K562 (cell line): ENCODE data around the gene HIPK2. TPM values are rescaled to one million over a fixed set of nuclear protein-coding genes. Genes with fewer than 3 reads are reported as not detected.

ENCODE experiments used
- C11orf30 ChIP-seq: fragments of 450-650 bp; IDR thresholded peaks from 2 replicates; pipeline ENCODE4 v1.6.1; 2016; ENCODE audit warnings: low read depth, mild to moderate bottlenecking
- ETV5 ChIP-seq: sonication (generic); formaldehyde crosslinking; IDR thresholded peaks from 2 replicates; pipeline ENCODE4 v1.4.0; 2020; ENCODE audit warnings: low read depth, mild to moderate bottlenecking, missing genetic modification reagents
- FOS ChIP-seq: IDR thresholded peaks from 3 replicates; pipeline ENCODE4 v1.6.1; 2011; ENCODE audit not compliant: insufficient read length; ENCODE audit errors: extremely low read depth
- L3MBTL2 ChIP-seq: fragments of 450-650 bp; IDR thresholded peaks from 2 replicates; pipeline ENCODE4 v1.6.1; 2016; ENCODE audit warnings: mild to moderate bottlenecking, moderate library complexity
- MAFK ChIP-seq: IDR thresholded peaks from 2 replicates; pipeline ENCODE4 v1.6.1; 2011; ENCODE audit warnings: low read length, improper control_type of control experiment
- TBL1XR1 ChIP-seq, 2 experiments: IDR thresholded peaks; 2 replicates each; pipeline ENCODE4 v1.6.1; 2012; ENCODE audit warnings: improper control_type of control experiment in 2 of 2, low read length in 2 of 2, mild to moderate bottlenecking in 1 of 2
- ZBTB12 ChIP-seq: fragments of 250-450 bp; sonication (Bioruptor Pico); IDR thresholded peaks from 2 replicates; pipeline ENCODE4 v1.4.0; 2020
- ZNF57 ChIP-seq: fragments of 450-650 bp; formaldehyde crosslinking; IDR thresholded peaks from 2 replicates; pipeline ENCODE4 v1.4.0; 2020; ENCODE audit warnings: mild to moderate bottlenecking, moderate library complexity
- ZNF79 ChIP-seq: fragments of 250-450 bp; sonication (Bioruptor Pico); IDR thresholded peaks from 2 replicates; pipeline ENCODE4 v1.4.0; 2020; ENCODE audit warnings: low read depth, mild to moderate bottlenecking, moderate library complexity
- polyA plus RNA-seq, 8 experiments: library from polyadenylated mRNA; depleted of rRNA in 4 of 8; stranded (reverse) in 5 of 8; unstranded in 3 of 8; fragments of >200 nt; fragmentation: Nextera tagmentation in 2 of 8; fragmentation: Illumina TruSeq in 1 of 8; extraction: Ambion mirVana in 2 of 8; extraction: Trizol in 1 of 8; gene quantifications; 2 replicates each; pipeline versions ENCODE4 v1.2.1 to v1.2.3, GENCODE V29; 2011 to 2014; ENCODE audit warnings: inconsistent platforms in 1 of 8, missing spikeins in 1 of 8
- total RNA-seq, 7 experiments: library from RNA; depleted of rRNA in 6 of 7; stranded (reverse); fragments of >200 nt in 6 of 7; fragmentation: Illumina TruSeq in 2 of 7; extraction: Trizol in 2 of 7; gene quantifications; 2 replicates each; pipeline versions ENCODE4 v1.2.1 to v1.2.3, GENCODE V29; 2011 to 2021; ENCODE audit warnings: low replicate concordance in 1 of 7
- TF ChIP-seq, protein P1 (sequence below): IDR thresholded peaks from 2 replicates; pipeline ENCODE4 v1.6.1; 2012; ENCODE audit warnings: low read depth, low read length, improper control_type of control experiment, borderline replicate concordance

The HIPK2 gene
- total and polyA plus RNA-seq, 9 of the 15 experiments (the other 6 are each of a cell fraction or from before 2014, with no cell fraction given), result 0.69 to 19.8 (median 5.1) TPM

DNA sequence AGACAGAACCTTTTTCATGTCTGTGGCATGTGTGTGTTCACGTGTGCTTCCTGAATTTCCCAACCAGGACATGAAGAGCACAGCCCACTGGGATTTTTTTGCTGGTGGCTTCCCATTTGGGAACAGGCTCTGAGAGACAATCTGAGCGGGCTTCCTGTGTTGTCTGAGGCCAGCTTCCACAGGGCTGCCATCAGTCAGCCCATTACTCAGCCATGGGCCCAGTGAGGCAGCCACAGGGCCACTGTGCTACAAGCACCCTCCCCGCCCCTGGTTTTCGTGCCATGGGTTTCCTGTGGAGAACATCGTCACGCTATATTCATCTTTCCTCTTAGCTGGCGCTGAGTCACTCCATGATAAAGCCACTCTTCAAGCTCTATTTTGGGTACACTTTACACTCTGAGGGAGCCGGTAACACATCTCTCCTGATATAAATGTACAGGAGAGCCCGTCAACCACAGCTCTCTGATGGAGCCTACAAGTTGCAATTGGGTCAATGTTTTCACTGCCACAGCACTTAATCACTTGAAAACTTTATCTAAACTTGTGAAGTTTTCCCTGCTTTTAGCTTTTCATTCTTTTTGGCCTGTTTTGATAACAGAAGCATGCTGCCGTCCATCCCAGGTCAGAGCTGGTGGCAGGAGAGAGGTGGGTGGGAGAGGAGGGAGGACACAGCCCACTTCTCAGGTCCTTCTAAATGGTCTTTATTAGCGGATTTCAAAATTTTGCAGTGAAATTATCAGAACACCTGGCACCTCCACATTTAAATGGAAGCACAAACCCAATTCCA lies 96.9 kb downstream of the HIPK2 start (continued):
- TF ChIP-seq ZNF79 (no peak), L3MBTL2 (peak; percentile 31; the same call in 1 of the 2 replicates), FOS (peak; percentile 17), MAFK (peak; percentile 76), ZBTB12 (CRISPR knock-in tag) (0 out of 2 replicates have a peak, but pooled peaks have one; percentile 10), TBL1XR1 (IDR thresholded peaks at IDR 0.05; ENCODE audit: low read length in 2 of 2) (0 out of 4 replicates have a peak, but pooled peaks of 1 of the 2 experiments have one; percentile 21), ETV5 (CRISPR knock-in tag) (0 out of 2 replicates have a peak, but pooled peaks have one; percentile 35), ZNF57 (CRISPR knock-in tag) (no peak), C11orf30 (peak; percentile 87)
- TF ChIP-seq, protein P1, sequence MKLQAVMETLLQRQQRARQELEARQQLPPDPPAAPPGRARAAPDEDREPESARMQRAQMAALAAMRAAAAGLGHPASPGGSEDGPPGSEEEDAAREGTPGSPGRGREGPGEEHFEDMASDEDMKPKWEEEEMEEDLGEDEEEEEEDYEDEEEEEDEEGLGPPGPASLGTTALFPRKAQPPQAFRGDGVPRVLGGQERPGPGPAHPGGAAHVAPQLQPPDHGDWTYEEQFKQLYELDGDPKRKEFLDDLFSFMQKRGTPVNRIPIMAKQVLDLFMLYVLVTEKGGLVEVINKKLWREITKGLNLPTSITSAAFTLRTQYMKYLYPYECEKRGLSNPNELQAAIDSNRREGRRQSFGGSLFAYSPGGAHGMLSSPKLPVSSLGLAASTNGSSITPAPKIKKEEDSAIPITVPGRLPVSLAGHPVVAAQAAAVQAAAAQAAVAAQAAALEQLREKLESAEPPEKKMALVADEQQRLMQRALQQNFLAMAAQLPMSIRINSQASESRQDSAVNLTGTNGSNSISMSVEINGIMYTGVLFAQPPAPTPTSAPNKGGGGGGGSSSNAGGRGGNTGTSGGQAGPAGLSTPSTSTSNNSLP, result peak; percentile 43; the same call in 1 of the 2 replicates
